ENCODE measurements around the gene HABP4. TPM values are rescaled to one million over a fixed set of nuclear protein-coding genes. Genes with fewer than 3 reads are reported as not detected.

HABP4 gene
- total RNA-seq, 1 experiment from 2014 or later: 11.6 TPM

- DNase-seq (ENCODE audit: low spot score): peak; percentile 20
- ChIA-PET POLR2A (ENCODE audit: low non-redundant PET) (no interaction called here), CTCF (no interaction called here)
- H3K9me3 ChIP-seq (ENCODE audit: low read depth, low read length, poor library complexity, severe bottlenecking): no peaks in the 10 kb centered on the region
- H3K27me3 ChIP-seq (replicated peaks; ENCODE audit: insufficient read depth, low read depth, low read length, poor library complexity): no peaks in the 10 kb centered on the region
- H3K4me1 ChIP-seq (ENCODE audit: insufficient read depth, low read length, poor library complexity, severe bottlenecking): peaks cover 8% of the 10 kb centered on the region
- no peak overlapping the region for H3K4me3 ChIP-seq (ENCODE audit: low read depth, low read length, poor library complexity, severe bottlenecking)
- TF ChIP-seq, protein P1, sequence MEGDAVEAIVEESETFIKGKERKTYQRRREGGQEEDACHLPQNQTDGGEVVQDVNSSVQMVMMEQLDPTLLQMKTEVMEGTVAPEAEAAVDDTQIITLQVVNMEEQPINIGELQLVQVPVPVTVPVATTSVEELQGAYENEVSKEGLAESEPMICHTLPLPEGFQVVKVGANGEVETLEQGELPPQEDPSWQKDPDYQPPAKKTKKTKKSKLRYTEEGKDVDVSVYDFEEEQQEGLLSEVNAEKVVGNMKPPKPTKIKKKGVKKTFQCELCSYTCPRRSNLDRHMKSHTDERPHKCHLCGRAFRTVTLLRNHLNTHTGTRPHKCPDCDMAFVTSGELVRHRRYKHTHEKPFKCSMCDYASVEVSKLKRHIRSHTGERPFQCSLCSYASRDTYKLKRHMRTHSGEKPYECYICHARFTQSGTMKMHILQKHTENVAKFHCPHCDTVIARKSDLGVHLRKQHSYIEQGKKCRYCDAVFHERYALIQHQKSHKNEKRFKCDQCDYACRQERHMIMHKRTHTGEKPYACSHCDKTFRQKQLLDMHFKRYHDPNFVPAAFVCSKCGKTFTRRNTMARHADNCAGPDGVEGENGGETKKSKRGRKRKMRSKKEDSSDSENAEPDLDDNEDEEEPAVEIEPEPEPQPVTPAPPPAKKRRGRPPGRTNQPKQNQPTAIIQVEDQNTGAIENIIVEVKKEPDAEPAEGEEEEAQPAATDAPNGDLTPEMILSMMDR (conservative IDR thresholded peaks at IDR 0.05; ENCODE audit: low read depth, low read length): no peak
- no peak for TF ChIP-seq EZH2 (IDR thresholded peaks at IDR 0.05; ENCODE audit: borderline replicate concordance, low read depth, low read length, poor library complexity, severe bottlenecking)
- H3K36me3 ChIP-seq (ENCODE audit: insufficient read depth, low read length, poor library complexity, severe bottlenecking): peaks cover 9% of the 10 kb centered on the region
- intact Hi-C loops (cut with micrococcal nuclease; ENCODE audit: unreplicated experiment): loop anchor here (5.0 kb wide), 1 partner anchor 86 kb away; no protein-coding TSS in a partner anchor
- no peak overlapping the region for H3K27ac ChIP-seq (ENCODE audit: low read depth, low read length, poor library complexity, severe bottlenecking)
- BruUV-seq (replicated peaks): no TSS peak
Observed at GRCh38 chr9:96413302-96414221, 36.4 kb upstream of the HABP4 start.

- Histone ChIP-seq H3K4me1 (ENCODE audit: insufficient read depth, low read length, poor library complexity, severe bottlenecking) (peaks cover 21% of the 10 kb centered on the region), H3K36me3 (ENCODE audit: insufficient read depth, low read length, poor library complexity, severe bottlenecking) (no peaks in the 10 kb centered on the region), H3K27ac (ENCODE audit: low read depth, low read length, poor library complexity, severe bottlenecking) (peak overlapping the region; percentile 72), H3K9me3 (ENCODE audit: low read depth, low read length, poor library complexity, severe bottlenecking) (no peaks in the 10 kb centered on the region), H3K27me3 (replicated peaks; ENCODE audit: insufficient read depth, low read depth, low read length, poor library complexity) (no peaks in the 10 kb centered on the region), H3K4me3 (ENCODE audit: low read depth, low read length, poor library complexity, severe bottlenecking) (peak overlapping the region; percentile 82)
- BruUV-seq (replicated peaks): no TSS peak
- no peak for TF ChIP-seq EZH2 (IDR thresholded peaks at IDR 0.05; ENCODE audit: borderline replicate concordance, low read depth, low read length, poor library complexity, severe bottlenecking)
- TF ChIP-seq, protein P1 (conservative IDR thresholded peaks at IDR 0.05; ENCODE audit: low read depth, low read length): no peak
- DNase-seq (ENCODE audit: low spot score): peak; percentile 88
- intact Hi-C loops (cut with micrococcal nuclease; ENCODE audit: unreplicated experiment): no loop called here
- CTCF ChIA-PET: no interaction called here
- POLR2A ChIA-PET (ENCODE audit: low non-redundant PET): no interaction called here
Observed at GRCh38 chr9:96417051-96417586, 32.9 kb upstream of the HABP4 start.

DNA sequence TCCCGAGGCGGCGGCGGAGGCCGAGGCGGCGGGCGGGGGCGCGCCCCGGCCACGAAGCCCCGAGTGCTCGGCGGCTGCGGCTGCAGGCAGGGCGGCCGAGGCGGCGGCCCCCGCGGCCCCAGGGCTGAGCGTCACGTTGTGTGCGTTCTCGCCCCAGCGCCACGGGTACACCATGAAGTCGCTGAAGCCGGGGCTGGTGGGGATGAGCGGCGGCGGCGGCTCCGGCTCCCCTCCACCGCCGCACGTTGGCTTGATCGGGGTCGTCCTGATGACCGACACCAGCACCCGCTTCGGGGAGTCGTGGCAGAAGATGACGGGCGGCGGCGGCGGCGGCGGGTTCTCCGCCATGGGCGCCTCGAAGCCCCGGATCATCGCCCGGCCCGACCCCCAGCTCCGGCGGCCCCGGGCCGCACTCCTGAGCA, 32.3 kb upstream of the HABP4 start:
- Histone ChIP-seq H3K27me3 (replicated peaks; ENCODE audit: insufficient read depth, low read depth, low read length, poor library complexity) (no peaks in the 10 kb centered on the region), H3K4me3 (ENCODE audit: low read depth, low read length, poor library complexity, severe bottlenecking) (peak overlapping the region; percentile 82), H3K36me3 (ENCODE audit: insufficient read depth, low read length, poor library complexity, severe bottlenecking) (no peaks in the 10 kb centered on the region), H3K4me1 (ENCODE audit: insufficient read depth, low read length, poor library complexity, severe bottlenecking) (peaks cover 21% of the 10 kb centered on the region), H3K27ac (ENCODE audit: low read depth, low read length, poor library complexity, severe bottlenecking) (peak overlapping the region; percentile 99), H3K9me3 (ENCODE audit: low read depth, low read length, poor library complexity, severe bottlenecking) (no peaks in the 10 kb centered on the region)
- TF ChIP-seq, protein P1 (conservative IDR thresholded peaks at IDR 0.05; ENCODE audit: low read depth, low read length): no peak
- TF ChIP-seq EZH2 (IDR thresholded peaks at IDR 0.05; ENCODE audit: borderline replicate concordance, low read depth, low read length, poor library complexity, severe bottlenecking): no peak
- POLR2A ChIA-PET (ENCODE audit: low non-redundant PET): no interaction called here
- TSS peak; percentile 28 for BruUV-seq (replicated peaks)
- no peak for DNase-seq (ENCODE audit: low spot score)
- CTCF ChIA-PET: no interaction called here
- intact Hi-C loops (cut with micrococcal nuclease; ENCODE audit: unreplicated experiment): no loop called here
